Cardiac fibroblast (primary cell): Measurements from ENCODE around the gene ERN1.
A peak's percentile ranks its signal among the peaks of the same experiment; 100 is the strongest.

Experiments
- DNase-seq, 2 donors: peaks; one replicate each; pipeline versions ENCODE4 v3.0.0 to v3.0.0-alpha.2; 2010; ENCODE audit warnings: low read depth in 2 of 2
- H3K4me3 ChIP-seq, 2 donors: replicated peaks in 1 of 2; 1 replicate in 1 of 2; 2 replicates in 1 of 2; pipeline ENCODE4 v1.5.1; 2011; ENCODE audit warnings: low read depth in 2 of 2, low read length in 2 of 2, mild to moderate bottlenecking in 2 of 2, moderate library complexity in 1 of 2
- CTCF ChIP-seq: IDR thresholded peaks from one replicate; pipeline ENCODE4 v1.5.1; 2011; ENCODE audit warnings: low read depth, mild to moderate bottlenecking, low read length, inconsistent platforms

Gene ERN1

GRCh38 chr17:64084940-64085649 lies 44.8 kb downstream of the ERN1 start:
- TF ChIP-seq CTCF = no peak
- no peak for DNase-seq
- no peak overlapping the region for H3K4me3 ChIP-seq

GRCh38 chr17:64084086-64084939 lies 45.6 kb downstream of the ERN1 start:
- no peak overlapping the region for H3K4me3 ChIP-seq
- no peak for TF ChIP-seq CTCF
- peak; percentile 53 to 59 for DNase-seq

GRCh38 chr17:64083563-64084085 lies 46.3 kb downstream of the ERN1 start:
- TF ChIP-seq CTCF = no peak
- no peak for DNase-seq
- H3K4me3 ChIP-seq = no peak overlapping the region

GRCh38 chr17:64083093-64083492 lies 46.9 kb downstream of the ERN1 start:
- no peak overlapping the region for H3K4me3 ChIP-seq

GRCh38 chr17:64081802-64082799 lies 47.8 kb downstream of the ERN1 start:
- DNase-seq = peak; percentile 65 to 90
- H3K4me3 ChIP-seq = no peak overlapping the region
- no peak for TF ChIP-seq CTCF

More at GRCh38 chr17:64083093-64083492, 46.9 kb downstream of the ERN1 start:
- DNase-seq = no peak
- TF ChIP-seq CTCF = no peak

- no peak for TF ChIP-seq CTCF
- DNase-seq = no peak
- H3K4me3 ChIP-seq = no peak overlapping the region
Measured at GRCh38 chr17:64080174-64080618, 49.7 kb downstream of the ERN1 start.
